PC-9 (cell line): ENCODE measurements around the gene SCAP. TPM values are rescaled to one million over a fixed set of nuclear protein-coding genes. Genes with fewer than 3 reads are reported as not detected.

ENCODE experiments used
- BruUV-seq: library from RNA; stranded (reverse); fragments of 400-500 nt; replicated peaks from 2 replicates; lab custom pipeline; 2021; lab: Mats Ljungman, UMichigan
- CTCF ChIA-PET: fragments of 300-600 bp; sonication (Branson Sonifier 250); formaldehyde crosslinking; loops from one replicate; lab custom pipeline; 2022; ENCODE audit warnings: antibody characterized with exemption; lab: Charles Lee
- POLR2A ChIA-PET: fragments of 300-600 bp; sonication (Branson Sonifier 250); formaldehyde crosslinking; loops from one replicate; lab custom pipeline; 2022; ENCODE audit warnings: antibody characterized with exemption; ENCODE audit not compliant: unreplicated experiment; lab: Charles Lee
- DNase-seq, 2 experiments: peaks; one replicate each; pipeline versions ENCODE4 v3.0.0 to v3.0.0-alpha.2; 2015 to 2022; ENCODE audit warnings: mixed read lengths in 1 of 2
- H2AFZ ChIP-seq: fragments of 200-600 bp; sonication (generic); 2 replicates; pipeline ENCODE4 v1.8.1; 2017; ENCODE audit warnings: antibody characterized with exemption
- H3F3A ChIP-seq: fragments of 200-600 bp; sonication (generic); 2 replicates; pipeline ENCODE4 v1.8.1; 2017; ENCODE audit warnings: antibody characterized with exemption, mild to moderate bottlenecking, low read depth; ENCODE audit not compliant: insufficient read depth
- H3K27ac ChIP-seq: fragments of 200-600 bp; sonication (generic); 2 replicates; pipeline ENCODE4 v1.6.1; 2016; ENCODE audit warnings: mixed run types
- H3K27me3 ChIP-seq: fragments of 200-600 bp; sonication (generic); 2 replicates; pipeline ENCODE4 v1.6.1; 2016; ENCODE audit warnings: low read depth, mixed run types; ENCODE audit not compliant: insufficient read depth
- H3K36me3 ChIP-seq: fragments of 200-600 bp; sonication (generic); 2 replicates; pipeline ENCODE4 v1.6.1; 2016; ENCODE audit warnings: low read depth, mixed run types
- H3K4me1 ChIP-seq: fragments of 200-600 bp; sonication (generic); replicated peaks from 2 replicates; pipeline ENCODE4 v1.6.1; 2016; ENCODE audit warnings: mixed run types; ENCODE audit not compliant: insufficient read depth
- H3K4me2 ChIP-seq: fragments of 200-600 bp; sonication (generic); 2 replicates; pipeline ENCODE4 v1.6.1; 2017; ENCODE audit warnings: mixed run types
- H3K4me3 ChIP-seq: fragments of 200-600 bp; sonication (generic); 2 replicates; pipeline ENCODE4 v1.6.1; 2016; ENCODE audit warnings: mixed run types
- H3K79me2 ChIP-seq: fragments of 200-600 bp; sonication (generic); 2 replicates; pipeline ENCODE4 v1.6.1; 2017; ENCODE audit warnings: low read depth, mixed run types
- H3K9me2 ChIP-seq: fragments of 200-600 bp; sonication (generic); 2 replicates; pipeline ENCODE4 v1.8.1; 2017; ENCODE audit warnings: mild to moderate bottlenecking; ENCODE audit not compliant: insufficient read depth
- H3K9me3 ChIP-seq: fragments of 200-600 bp; sonication (generic); 2 replicates; pipeline ENCODE4 v1.8.1; 2016; ENCODE audit warnings: low read depth; ENCODE audit not compliant: insufficient read depth
- H4K20me1 ChIP-seq: fragments of 200-600 bp; sonication (generic); 2 replicates; pipeline ENCODE4 v1.8.1; 2017; ENCODE audit not compliant: insufficient read depth
- EZH2 ChIP-seq: fragments of 200-600 bp; sonication (generic); IDR thresholded peaks from 2 replicates; pipeline ENCODE4 v1.8.0; 2017; ENCODE audit warnings: antibody characterized with exemption, low read depth
- intact Hi-C: fragments of 100-400 bp; cut with micrococcal nuclease; formaldehyde crosslinking; loops from one replicate; pipeline ENCODE4 v1.10.0; 2022; ENCODE audit not compliant: unreplicated experiment
- total RNA-seq: library from RNA; stranded (reverse); gene quantifications from 2 replicates; pipeline ENCODE4 v1.2.3, GENCODE V29; 2021
- TF ChIP-seq, protein P1 (sequence below): fragments of 200-600 bp; sonication (generic); conservative IDR thresholded peaks from 2 replicates; pipeline ENCODE4 v1.6.1; 2017; ENCODE audit warnings: mixed run types, antibody characterized with exemption, mild to moderate bottlenecking, moderate library complexity

Gene SCAP
- total RNA-seq, 1 experiment from 2014 or later, result 71.5 TPM

- H2AFZ ChIP-seq, result no peak overlapping the region
These were observed 46.6 kb upstream of the SCAP start for GRCh38 chr3:47522082-47522987.

DNA sequence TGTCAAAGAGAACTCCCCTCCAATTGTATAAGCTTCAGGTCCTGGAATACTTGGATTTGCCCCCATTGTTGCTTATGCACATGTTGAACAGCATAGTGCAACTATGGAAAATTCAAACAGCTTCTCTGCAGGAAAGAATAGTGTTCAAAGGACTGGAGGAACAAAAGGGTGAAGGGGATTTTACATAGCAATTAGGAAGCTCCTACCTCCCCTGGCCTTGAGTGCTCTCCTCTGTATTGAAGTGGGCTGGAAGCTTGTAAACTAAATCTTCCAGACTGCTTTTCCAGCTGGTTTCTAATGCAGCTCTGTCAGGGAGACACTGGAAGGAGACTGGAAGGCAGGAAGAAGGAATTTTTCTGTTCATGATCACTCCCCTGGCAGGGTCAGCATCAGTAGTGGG is 45.0 kb upstream of the SCAP start:
- Histone ChIP-seq H3K27ac (no peak overlapping the region), H3F3A (no peaks in the 10 kb centered on the region), H3K9me3 (no peaks in the 10 kb centered on the region), H3K4me1 (no peaks in the 10 kb centered on the region), H3K36me3 (no peaks in the 10 kb centered on the region), H3K27me3 (no peaks in the 10 kb centered on the region), H3K4me2 (no peak overlapping the region), H4K20me1 (no peaks in the 10 kb centered on the region), H3K9me2 (no peaks in the 10 kb centered on the region), H3K4me3 (no peak overlapping the region), H3K79me2 (no peaks in the 10 kb centered on the region), H2AFZ (no peak overlapping the region)
- DNase-seq, result no peak
- POLR2A ChIA-PET, result interaction anchor here (0.6 kb wide), 1 partner anchor 628 kb away, joined by 3 read pairs; no protein-coding TSS in a partner anchor
- CTCF ChIA-PET, result interaction anchor here (0.5 to 0.6 kb wide), 3 partner anchors 268 to 674 kb away, joined by 3 to 6 read pairs (median 3); no protein-coding TSS in a partner anchor
- intact Hi-C loops, result no loop called here
- BruUV-seq, result no TSS peak
- TF ChIP-seq, protein P1, sequence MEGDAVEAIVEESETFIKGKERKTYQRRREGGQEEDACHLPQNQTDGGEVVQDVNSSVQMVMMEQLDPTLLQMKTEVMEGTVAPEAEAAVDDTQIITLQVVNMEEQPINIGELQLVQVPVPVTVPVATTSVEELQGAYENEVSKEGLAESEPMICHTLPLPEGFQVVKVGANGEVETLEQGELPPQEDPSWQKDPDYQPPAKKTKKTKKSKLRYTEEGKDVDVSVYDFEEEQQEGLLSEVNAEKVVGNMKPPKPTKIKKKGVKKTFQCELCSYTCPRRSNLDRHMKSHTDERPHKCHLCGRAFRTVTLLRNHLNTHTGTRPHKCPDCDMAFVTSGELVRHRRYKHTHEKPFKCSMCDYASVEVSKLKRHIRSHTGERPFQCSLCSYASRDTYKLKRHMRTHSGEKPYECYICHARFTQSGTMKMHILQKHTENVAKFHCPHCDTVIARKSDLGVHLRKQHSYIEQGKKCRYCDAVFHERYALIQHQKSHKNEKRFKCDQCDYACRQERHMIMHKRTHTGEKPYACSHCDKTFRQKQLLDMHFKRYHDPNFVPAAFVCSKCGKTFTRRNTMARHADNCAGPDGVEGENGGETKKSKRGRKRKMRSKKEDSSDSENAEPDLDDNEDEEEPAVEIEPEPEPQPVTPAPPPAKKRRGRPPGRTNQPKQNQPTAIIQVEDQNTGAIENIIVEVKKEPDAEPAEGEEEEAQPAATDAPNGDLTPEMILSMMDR, result no peak
- no peak for TF ChIP-seq EZH2

More at GRCh38 chr3:47522082-47522987, 46.6 kb upstream of the SCAP start:
- peak; percentile 73 for DNase-seq
- ChIA-PET POLR2A (interaction anchor here (0.5 to 0.7 kb wide), 2 partner anchors 66 to 583 kb away, joined by 3 to 6 read pairs; no protein-coding TSS in a partner anchor), CTCF (interaction anchor here (0.6 to 1.3 kb wide), 7 partner anchors 90 to 629 kb away, joined by 3 to 12 read pairs (median 3); no protein-coding TSS in a partner anchor)
- TF ChIP-seq, protein P1, result peak; percentile 85
- no peak for TF ChIP-seq EZH2
- no peaks in the 10 kb centered on the region for H3K9me2 ChIP-seq
- H4K20me1 ChIP-seq, result no peaks in the 10 kb centered on the region
- intact Hi-C loops, result loop anchor here (1.0 kb wide), 3 partner anchors 267 to 629 kb away; no protein-coding TSS in a partner anchor
- H3K4me3 ChIP-seq, result no peak overlapping the region
- H3K9me3 ChIP-seq, result no peaks in the 10 kb centered on the region
- H3K36me3 ChIP-seq, result no peaks in the 10 kb centered on the region
- H3K27ac ChIP-seq, result no peak overlapping the region
- no TSS peak for BruUV-seq
- no peaks in the 10 kb centered on the region for H3K79me2 ChIP-seq
- no peaks in the 10 kb centered on the region for H3K4me1 ChIP-seq
- no peak overlapping the region; the same call in 1 of the 2 replicates for H3K4me2 ChIP-seq
- H3F3A ChIP-seq, result no peaks in the 10 kb centered on the region
- H3K27me3 ChIP-seq, result no peaks in the 10 kb centered on the region

DNA sequence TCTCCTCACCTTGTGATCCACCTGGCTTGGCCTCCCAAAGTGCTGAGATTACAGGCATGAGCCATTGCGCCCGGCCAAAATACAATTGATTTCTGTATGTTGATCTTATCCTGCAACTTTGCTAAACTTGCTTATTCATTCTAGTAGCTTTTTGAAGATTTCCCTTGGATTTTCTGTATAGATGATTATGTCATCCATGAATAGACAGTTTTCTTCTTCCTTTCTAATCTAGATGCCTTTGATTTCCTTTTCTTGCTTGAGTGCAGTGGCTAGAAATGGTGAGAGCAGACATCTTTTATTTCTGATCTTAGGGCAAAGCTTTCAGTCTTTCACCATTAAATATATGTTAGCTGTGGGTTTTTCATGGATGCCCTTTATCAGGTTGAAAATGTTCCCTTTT is 42.2 kb upstream of the SCAP start:
- no peak overlapping the region for H2AFZ ChIP-seq
- H3K4me3 ChIP-seq, result no peak overlapping the region
- peaks cover 8% of the 10 kb centered on the region for H3F3A ChIP-seq
- H4K20me1 ChIP-seq, result no peaks in the 10 kb centered on the region
- no TSS peak for BruUV-seq
- no peak overlapping the region for H3K27ac ChIP-seq
- H3K9me2 ChIP-seq, result no peaks in the 10 kb centered on the region
- H3K9me3 ChIP-seq, result no peaks in the 10 kb centered on the region
- H3K27me3 ChIP-seq, result no peaks in the 10 kb centered on the region
- ChIA-PET CTCF (interaction anchor here (0.6 kb wide), 1 partner anchor 231 kb away, joined by 4 read pairs; no protein-coding TSS in a partner anchor), POLR2A (no interaction called here)
- no peaks in the 10 kb centered on the region for H3K4me1 ChIP-seq
- H3K36me3 ChIP-seq, result no peaks in the 10 kb centered on the region
- no peak for DNase-seq
- TF ChIP-seq, protein P1, result no peak
- TF ChIP-seq EZH2, result no peak
- peaks cover 2% of the 10 kb centered on the region; the same call in 1 of the 2 replicates for H3K79me2 ChIP-seq
- H3K4me2 ChIP-seq, result no peak overlapping the region
- intact Hi-C loops, result loop anchor here (10.0 kb wide), 2 partner anchors 573 to 823 kb away; partner anchors contain the start of gene ALS2CL
